Spleen (tissue), 11 donors: Measurements from ENCODE around the gene FRMD4B. TPM values are rescaled to one million over a fixed set of nuclear protein-coding genes. Genes with fewer than 3 reads are reported as not detected.

Experiments used
- DNase-seq: peaks from one replicate; pipeline ENCODE4 v3.0.0-alpha.2; 2020
- H3K27ac ChIP-seq, 8 donors: fragments of 200-600 bp; sonication (generic) in 7 of 8; 1 replicate in 4 of 8; 2 replicates in 4 of 8; pipeline versions ENCODE4 v1.5.0 to v1.8.0; 2016 to 2021; ENCODE audit warnings: inconsistent platforms in 4 of 8, mild to moderate bottlenecking in 4 of 8, moderate library complexity in 1 of 8
- H3K27me3 ChIP-seq, 7 donors: fragments of 200-600 bp; sonication (generic) in 6 of 7; replicated peaks in 1 of 7; 1 replicate in 4 of 7; 2 replicates in 3 of 7; pipeline versions ENCODE4 v1.5.0 to v1.8.0; 2016 to 2021; ENCODE audit warnings: inconsistent platforms in 3 of 7, mild to moderate bottlenecking in 1 of 7
- H3K36me3 ChIP-seq, 6 donors: fragments of 200-600 bp; sonication (generic) in 5 of 6; 1 replicate in 4 of 6; 2 replicates in 2 of 6; pipeline versions ENCODE4 v1.5.0 to v1.8.0; 2016 to 2021; ENCODE audit warnings: inconsistent platforms in 2 of 6
- H3K4me1 ChIP-seq, 6 donors: fragments of 200-600 bp; sonication (generic) in 5 of 6; 1 replicate in 3 of 6; 2 replicates in 3 of 6; pipeline versions ENCODE4 v1.5.0 to v1.8.0; 2016 to 2021; ENCODE audit warnings: inconsistent platforms in 3 of 6
- H3K4me3 ChIP-seq, 8 donors: fragments of 200-600 bp; sonication (generic) in 7 of 8; 1 replicate in 4 of 8; 2 replicates in 4 of 8; pipeline versions ENCODE4 v1.5.0 to v1.8.0; 2016 to 2021; ENCODE audit warnings: inconsistent platforms in 4 of 8, mild to moderate bottlenecking in 4 of 8, moderate library complexity in 2 of 8
- H3K9me3 ChIP-seq, 8 donors: fragments of 200-600 bp; sonication (generic) in 7 of 8; 1 replicate in 4 of 8; 2 replicates in 4 of 8; pipeline versions ENCODE4 v1.5.0 to v1.8.0; 2016 to 2021; ENCODE audit warnings: inconsistent platforms in 4 of 8
- POLR2A ChIP-seq, 3 donors: fragments of 450-650 bp; IDR thresholded peaks; one replicate each; pipeline ENCODE4 v1.5.1; 2017; ENCODE audit warnings: antibody characterized with exemption in 3 of 3, mild to moderate bottlenecking in 1 of 3
- POLR2AphosphoS5 ChIP-seq, 3 donors: sonication (generic); formaldehyde crosslinking; IDR thresholded peaks; one replicate each; pipeline ENCODE4 v1.5.1; 2017; ENCODE audit warnings: antibody characterized with exemption in 3 of 3
- WGBS, 5 donors: extraction: QIAGEN DNeasy Blood & Tissue Kit in 3 of 5; methylation state at CpG; one replicate each; pipeline versions ENCODE4 v1.1.5 to v1.1.7; 2013 to 2018; 5-methylcytosine and 5-hydroxymethylcytosine counted together
- intact Hi-C: fragments of 100-400 bp; cut with DNase I; formaldehyde crosslinking; loops from one replicate; pipeline ENCODE4 v1.15.0; 2023; ENCODE audit warnings: low total_unique reads
- polyA plus RNA-seq, 3 donors: library from polyadenylated mRNA; stranded (reverse); fragments of 200-250 nt; gene quantifications; one replicate each; pipeline ENCODE4 v1.2.1, GENCODE V29; 2013
- total RNA-seq, 7 donors: library from RNA; depleted of rRNA in 3 of 7; stranded (reverse); fragments of >200 nt in 3 of 7; fragmentation: NEBNext Ultra II Directional in 4 of 7; extraction: Animal tissue kit (Norgen Biotek cat#: 25700) in 4 of 7; gene quantifications; one replicate each; pipeline versions ENCODE4 v1.1.0 to v1.2.1, GENCODE V29; 2016 to 2021
- TF ChIP-seq, protein P1 (sequence below), 11 experiments: fragments of 200-600 bp in 7 of 11; fragments of 450-650 bp in 4 of 11; sonication (generic) in 4 of 11; IDR thresholded peaks in 8 of 11; conservative IDR thresholded peaks in 3 of 11; 1 replicate in 7 of 11; 2 replicates in 4 of 11; pipeline versions ENCODE4 v1.4.0 to v1.8.0; 2016 to 2021; ENCODE audit warnings: antibody characterized with exemption in 11 of 11, inconsistent platforms in 4 of 11, mild to moderate bottlenecking in 1 of 11
- donor health status: healthy with polysubstance abuse.
- donor health status: DM: no; HTN: no; CAD: no; lungs with moderate emphysema.
- donor health status: DM: no; HTN: no; CAD: no.
- donor health status: Bipolar disorder and iron deficiency.
- donor health status: healthy.
- donor health status: DM: no; HTN: no; CAD: no.
- donor health status: DM: yes; HTN: yes; CAD: no.

The FRMD4B gene
- total and polyA plus RNA-seq, 10 donors: 8.1 to 143 (median 112) TPM

DNA sequence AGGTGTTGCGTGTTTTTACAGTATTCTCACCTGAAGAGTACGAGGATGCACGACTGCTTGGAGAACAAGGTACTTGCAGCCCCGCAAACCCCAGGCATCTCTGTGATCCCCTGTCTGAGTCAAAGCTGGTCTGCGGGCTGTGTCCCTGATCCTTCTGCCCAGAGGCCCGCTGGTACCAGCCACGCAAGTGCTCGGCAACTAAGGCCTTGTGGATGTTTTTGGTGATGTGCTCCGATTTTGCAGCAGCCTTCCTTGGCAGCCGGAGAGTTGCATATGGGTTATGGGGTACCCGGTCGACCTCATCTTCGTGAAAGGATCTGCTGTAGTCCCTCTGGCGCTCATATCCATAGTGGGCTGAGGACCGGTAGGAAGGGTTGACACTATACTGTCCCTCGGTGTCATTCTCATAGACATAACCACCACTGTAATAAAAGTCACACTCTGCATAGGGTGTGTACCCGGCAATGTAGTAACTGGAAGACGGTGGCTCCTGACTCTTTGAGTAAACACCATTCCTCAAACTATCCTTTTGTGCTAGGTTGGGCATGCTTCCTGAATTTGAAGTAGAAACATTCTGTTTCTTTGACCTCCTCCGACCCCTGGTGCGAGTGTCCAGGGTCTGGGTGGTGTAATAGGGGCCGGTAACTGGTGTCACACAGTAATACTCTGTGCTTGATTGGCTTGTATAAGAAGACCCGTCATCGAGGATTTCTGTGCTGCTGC, 204.9 kb downstream of the FRMD4B start:
- no peak overlapping the region for H3K4me3 ChIP-seq
- TF ChIP-seq POLR2AphosphoS5 (IDR thresholded peaks at IDR 0.05) (peak in 1 of 3 donors; percentile 26), POLR2A (IDR thresholded peaks at IDR 0.05) (no peak)
- TF ChIP-seq, protein P1, sequence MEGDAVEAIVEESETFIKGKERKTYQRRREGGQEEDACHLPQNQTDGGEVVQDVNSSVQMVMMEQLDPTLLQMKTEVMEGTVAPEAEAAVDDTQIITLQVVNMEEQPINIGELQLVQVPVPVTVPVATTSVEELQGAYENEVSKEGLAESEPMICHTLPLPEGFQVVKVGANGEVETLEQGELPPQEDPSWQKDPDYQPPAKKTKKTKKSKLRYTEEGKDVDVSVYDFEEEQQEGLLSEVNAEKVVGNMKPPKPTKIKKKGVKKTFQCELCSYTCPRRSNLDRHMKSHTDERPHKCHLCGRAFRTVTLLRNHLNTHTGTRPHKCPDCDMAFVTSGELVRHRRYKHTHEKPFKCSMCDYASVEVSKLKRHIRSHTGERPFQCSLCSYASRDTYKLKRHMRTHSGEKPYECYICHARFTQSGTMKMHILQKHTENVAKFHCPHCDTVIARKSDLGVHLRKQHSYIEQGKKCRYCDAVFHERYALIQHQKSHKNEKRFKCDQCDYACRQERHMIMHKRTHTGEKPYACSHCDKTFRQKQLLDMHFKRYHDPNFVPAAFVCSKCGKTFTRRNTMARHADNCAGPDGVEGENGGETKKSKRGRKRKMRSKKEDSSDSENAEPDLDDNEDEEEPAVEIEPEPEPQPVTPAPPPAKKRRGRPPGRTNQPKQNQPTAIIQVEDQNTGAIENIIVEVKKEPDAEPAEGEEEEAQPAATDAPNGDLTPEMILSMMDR (IDR thresholded peaks at IDR 0.05 in 8 of 11, conservative IDR thresholded peaks at IDR 0.05 in 3 of 11): no peak
- no peaks in the 10 kb centered on the region for H3K9me3 ChIP-seq
- DNase-seq: no peak
- no peaks in the 10 kb centered on the region for H3K27me3 ChIP-seq
- peaks cover 0 to 97% (median 49%) of the 10 kb centered on the region in 6 donors for H3K36me3 ChIP-seq
- peak overlapping the region in 3 of 8 donors; percentile 6 to 40 (median 26) for H3K27ac ChIP-seq
- intact Hi-C loops: no loop called here
- 90 to 92% (median 91%) methylated on average over 23 of the region's 23 CpGs for WGBS, 5 donors
- H3K4me1 ChIP-seq: peaks cover 0 to 25% (median 11%) of the 10 kb centered on the region in 6 donors

- Histone ChIP-seq H3K4me3 (no peak overlapping the region), H3K27me3 (no peaks in the 10 kb centered on the region), H3K4me1 (peaks cover 0 to 30% (median 11%) of the 10 kb centered on the region in 6 donors), H3K27ac (no peak overlapping the region), H3K36me3 (peaks cover 0 to 97% (median 47%) of the 10 kb centered on the region in 6 donors), H3K9me3 (no peaks in the 10 kb centered on the region)
- no peak for DNase-seq
- 90 to 97% (median 94%) methylated on average over 4 of the region's 4 CpGs for WGBS, 5 donors
- TF ChIP-seq POLR2AphosphoS5 (IDR thresholded peaks at IDR 0.05) (no peak), POLR2A (IDR thresholded peaks at IDR 0.05) (no peak)
- TF ChIP-seq, protein P1 (IDR thresholded peaks at IDR 0.05 in 8 of 11, conservative IDR thresholded peaks at IDR 0.05 in 3 of 11): no peak
- intact Hi-C loops: no loop called here
These were observed 206.0 kb downstream of the FRMD4B start for GRCh38 chr3:69179740-69180372.

DNA sequence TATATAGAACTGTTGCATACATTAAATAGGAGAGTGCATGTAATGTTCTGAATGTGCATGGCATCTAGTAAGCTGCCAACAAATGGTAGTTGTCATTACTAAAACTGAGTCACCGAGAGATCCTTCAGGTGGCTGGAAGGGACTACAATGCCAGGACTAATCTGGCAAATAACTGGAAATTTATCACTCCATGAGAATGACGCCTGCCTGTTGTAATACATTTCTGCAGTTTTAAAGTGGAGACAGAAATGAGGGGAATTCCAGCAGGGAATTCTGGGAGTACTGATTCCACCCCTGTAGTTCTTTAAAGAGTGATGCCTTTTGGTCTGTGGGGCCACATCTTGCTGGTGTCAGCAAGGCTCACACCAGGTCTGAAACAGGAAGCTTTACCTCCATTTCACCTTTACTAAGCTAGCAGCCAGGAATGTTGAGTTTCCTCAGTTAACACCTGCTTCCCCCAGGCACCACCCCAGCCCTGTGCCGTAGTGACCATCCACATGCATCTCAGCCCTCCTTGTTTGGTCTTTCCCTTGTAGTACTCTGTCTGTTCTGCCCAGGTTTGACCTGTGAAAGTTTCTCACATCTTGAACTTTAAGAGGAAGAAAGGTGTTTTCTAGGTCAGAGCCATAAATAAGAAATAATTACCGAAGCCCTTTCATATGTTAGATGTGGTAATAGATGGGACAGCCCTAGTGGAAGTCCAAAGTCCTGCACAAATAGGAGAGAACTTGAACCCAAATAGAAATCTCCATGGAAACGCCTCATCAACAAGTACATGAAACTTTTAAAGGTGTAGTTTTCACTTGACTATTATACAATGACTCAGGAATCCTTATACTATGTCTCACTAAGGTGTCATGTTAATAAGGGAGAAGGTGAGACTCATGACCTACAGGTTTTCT, 206.8 kb downstream of the FRMD4B start:
- intact Hi-C loops: no loop called here
- Histone ChIP-seq H3K4me3 (no peak overlapping the region), H3K9me3 (no peaks in the 10 kb centered on the region), H3K27me3 (no peaks in the 10 kb centered on the region), H3K36me3 (peaks cover 0 to 95% (median 41%) of the 10 kb centered on the region in 6 donors), H3K27ac (no peak overlapping the region), H3K4me1 (peaks cover 0 to 36% (median 11%) of the 10 kb centered on the region in 6 donors)
- TF ChIP-seq POLR2A (IDR thresholded peaks at IDR 0.05) (no peak), POLR2AphosphoS5 (IDR thresholded peaks at IDR 0.05) (no peak)
- 83 to 89% (median 84%) methylated on average over 5 of the region's 5 CpGs for WGBS, 5 donors
- DNase-seq: no peak

- WGBS, 5 donors: 80 to 85% (median 81%) methylated on average over 4 of the region's 4 CpGs
- intact Hi-C loops: no loop called here
- H3K27ac ChIP-seq: peak overlapping the region in 1 of 8 donors; percentile 18
- TF ChIP-seq POLR2AphosphoS5 (IDR thresholded peaks at IDR 0.05) (no peak), POLR2A (IDR thresholded peaks at IDR 0.05) (no peak)
- TF ChIP-seq, protein P1 (IDR thresholded peaks at IDR 0.05 in 8 of 11, conservative IDR thresholded peaks at IDR 0.05 in 3 of 11): no peak
- H3K4me1 ChIP-seq: peaks cover 0 to 36% (median 11%) of the 10 kb centered on the region in 6 donors
- no peak overlapping the region for H3K4me3 ChIP-seq
- DNase-seq: no peak
- H3K36me3 ChIP-seq: peaks cover 0 to 95% (median 36%) of the 10 kb centered on the region in 6 donors
- H3K9me3 ChIP-seq: no peaks in the 10 kb centered on the region
- H3K27me3 ChIP-seq: no peaks in the 10 kb centered on the region
These were observed 207.8 kb downstream of the FRMD4B start for GRCh38 chr3:69178082-69178481.
